Endothelial cell of umbilical vein (primary cell): ENCODE results near the gene ABI3BP. TPM values are rescaled to one million over a fixed set of nuclear protein-coding genes. Genes with fewer than 3 reads are reported as not detected.
"Not testable (repeated sequence)": the region's sequence is repeated elsewhere in the genome, so short reads cannot be mapped to it uniquely, and the experiment has no call there.

Experiments used
- BruUV-seq: library from RNA; stranded (reverse); fragments of 400-500 nt; replicated peaks from 2 replicates; lab custom pipeline; 2021; lab: Mats Ljungman, UMichigan
- CTCF ChIA-PET: fragments of 300-600, 350-600 bp; sonication (Branson Sonifier 250); formaldehyde crosslinking; loops from one replicate; lab custom pipeline; 2021; ENCODE audit warnings: antibody characterized with exemption, inconsistent platforms; lab: Charles Lee
- POLR2A ChIA-PET: fragments of 300-600, 350-600 bp; sonication (Branson Sonifier 250); formaldehyde crosslinking; loops from one replicate; lab custom pipeline; 2021; ENCODE audit warnings: antibody characterized with exemption, inconsistent platforms; lab: Charles Lee
- DNase-seq: peaks from one replicate; pipeline ENCODE4 v3.0.0-alpha.2; 2011; ENCODE audit warnings: low read depth, low spot score
- FAIRE-seq: peaks from 2 replicates; lab custom pipeline; 2011; peaks lifted over from hg19 to GRCh38; lab: Jason Lieb, UNC
- H2AFZ ChIP-seq: 2 replicates; pipeline ENCODE4 v1.6.0; 2012; ENCODE audit warnings: low read depth, low read length, control low read depth, inconsistent platforms
- H3K27ac ChIP-seq: 2 replicates; pipeline ENCODE4 v1.5.1; 2011; ENCODE audit warnings: low read depth, mild to moderate bottlenecking, control low read depth, low read length, moderate library complexity; ENCODE audit not compliant: insufficient read depth
- H3K27me3 ChIP-seq, 2 experiments: 2 replicates each; pipeline versions ENCODE4 v1.6.0 to v1.6.1; 2011; ENCODE audit warnings: low read length in 2 of 2, mixed read lengths in 1 of 2; ENCODE audit not compliant: control insufficient read depth in 2 of 2, insufficient read depth in 2 of 2
- H3K36me3 ChIP-seq, 2 experiments: 2 replicates in 1 of 2; 3 replicates in 1 of 2; pipeline ENCODE4 v1.5.1; 2011; ENCODE audit warnings: low read length in 2 of 2, mild to moderate bottlenecking in 1 of 2, moderate library complexity in 1 of 2; ENCODE audit not compliant: control insufficient read depth in 2 of 2, insufficient read depth in 2 of 2; ENCODE audit errors: extremely low read depth in 1 of 2
- H3K4me1 ChIP-seq: 3 replicates; pipeline ENCODE4 v1.5.1; 2011; ENCODE audit warnings: mild to moderate bottlenecking, low read length; ENCODE audit not compliant: control insufficient read depth, insufficient read depth; ENCODE audit errors: extremely low read depth
- H3K4me2 ChIP-seq: 2 replicates; pipeline ENCODE4 v1.6.1; 2011; ENCODE audit warnings: low read length, control low read depth, mixed read lengths; ENCODE audit not compliant: insufficient read depth
- H3K4me3 ChIP-seq, 3 experiments: fragments of 200-600 bp in 1 of 3; sonication (generic), shearing (Covaris generic) in 1 of 3; replicated peaks in 1 of 3; 2 replicates each; pipeline ENCODE4 v1.5.1; 2011 to 2016; ENCODE audit warnings: control low read depth in 3 of 3, low read length in 3 of 3, mild to moderate bottlenecking in 2 of 3, inconsistent platforms in 1 of 3, low read depth in 1 of 3, moderate library complexity in 1 of 3; ENCODE audit not compliant: insufficient read depth in 1 of 3
- H3K79me2 ChIP-seq: 2 replicates; pipeline ENCODE4 v1.6.0; 2012; ENCODE audit warnings: low read length, inconsistent platforms; ENCODE audit not compliant: control insufficient read depth, insufficient read depth
- H3K9ac ChIP-seq: replicated peaks from 2 replicates; pipeline ENCODE3; 2011; ENCODE audit warnings: low read length, control low read depth; ENCODE audit not compliant: insufficient read depth; ENCODE audit errors: extremely low read depth
- H3K9me1 ChIP-seq: replicated peaks from 3 replicates; pipeline ENCODE4 v1.6.0; 2011; ENCODE audit warnings: mild to moderate bottlenecking, low read length; ENCODE audit not compliant: control insufficient read depth, insufficient read depth; ENCODE audit errors: extremely low read depth
- H3K9me3 ChIP-seq: replicated peaks from 2 replicates; pipeline ENCODE4 v1.5.1; 2012; ENCODE audit warnings: low read length, inconsistent platforms; ENCODE audit not compliant: control insufficient read depth, insufficient read depth
- H4K20me1 ChIP-seq: replicated peaks from 2 replicates; pipeline ENCODE3; 2011; ENCODE audit warnings: mild to moderate bottlenecking, low read length; ENCODE audit not compliant: control insufficient read depth, insufficient read depth; ENCODE audit errors: extremely low read depth
- EZH2 ChIP-seq: IDR thresholded peaks from 2 replicates; pipeline ENCODE4 v1.6.1; 2012; ENCODE audit warnings: borderline replicate concordance, low read depth, mild to moderate bottlenecking, moderate library complexity, low read length, inconsistent platforms; ENCODE audit not compliant: severe bottlenecking
- FOS ChIP-seq: IDR thresholded peaks from 2 replicates; pipeline ENCODE4 v1.6.1; 2011; ENCODE audit warnings: mild to moderate bottlenecking, low read length, moderate library complexity, borderline replicate concordance; ENCODE audit not compliant: insufficient read depth
- GATA2 ChIP-seq: IDR thresholded peaks from 2 replicates; pipeline ENCODE4 v1.7.0; 2011; ENCODE audit warnings: low read depth, mild to moderate bottlenecking, moderate library complexity, mixed read lengths, low read length; ENCODE audit not compliant: insufficient read length, insufficient read depth
- JUN ChIP-seq: IDR thresholded peaks from 2 replicates; pipeline ENCODE4 v1.6.1; 2011; ENCODE audit warnings: borderline replicate concordance, low read depth; ENCODE audit not compliant: insufficient read length, insufficient read depth
- MYC ChIP-seq: IDR thresholded peaks from one replicate; pipeline ENCODE4 v1.6.1; 2011; ENCODE audit warnings: mild to moderate bottlenecking, low read depth, low read length
- POLR2AphosphoS5 ChIP-seq: IDR thresholded peaks from 2 replicates; pipeline ENCODE4 v1.6.1; 2012; ENCODE audit warnings: low read depth, mild to moderate bottlenecking, control low read depth, low read length, moderate library complexity; ENCODE audit not compliant: insufficient read depth
- dilution Hi-C: fragments of 300-500 bp; cut with MboI; formaldehyde crosslinking; loops from one replicate; pipeline ENCODE4 v1.15.0; 2019; ENCODE audit warnings: low sequenced_read_pairs; ENCODE audit not compliant: extremely low pct_ligation_motif_present
- intact Hi-C: fragments of 100-400 bp; cut with micrococcal nuclease; formaldehyde crosslinking; loops from one replicate; pipeline ENCODE4 v1.10.0; 2022
- polyA plus RNA-seq, 4 experiments: library from polyadenylated mRNA; depleted of rRNA in 3 of 4; stranded (reverse) in 3 of 4; unstranded in 1 of 4; fragments of >200 nt; gene quantifications; 2 replicates each; pipeline versions ENCODE4 v1.2.1 to v1.2.3, GENCODE V29; 2011 to 2012; ENCODE audit warnings: missing spikeins in 1 of 4
- total RNA-seq: library from RNA; stranded (reverse); gene quantifications from 2 replicates; pipeline ENCODE4 v1.2.3, GENCODE V29; 2021
- TF ChIP-seq, protein P1 (sequence below), 2 donors: IDR thresholded peaks; 1 replicate in 1 of 2; 2 replicates in 1 of 2; pipeline ENCODE4 v1.5.1; 2011; ENCODE audit warnings: low read length in 2 of 2, mild to moderate bottlenecking in 2 of 2, moderate library complexity in 2 of 2, control low read depth in 1 of 2, inconsistent platforms in 1 of 2, low read depth in 1 of 2; ENCODE audit not compliant: insufficient read depth in 1 of 2; ENCODE audit errors: extremely low read depth in 1 of 2
- TF ChIP-seq, protein P2 (sequence below): IDR thresholded peaks from 2 replicates; pipeline ENCODE4 v1.6.1; 2011; ENCODE audit not compliant: insufficient read depth, insufficient read length

Gene ABI3BP
- total and polyA plus RNA-seq, 2 donors (not counting 3 experiments of a cell fraction or from before 2014, with no cell fraction given): 78.1 to 106 TPM

DNA sequence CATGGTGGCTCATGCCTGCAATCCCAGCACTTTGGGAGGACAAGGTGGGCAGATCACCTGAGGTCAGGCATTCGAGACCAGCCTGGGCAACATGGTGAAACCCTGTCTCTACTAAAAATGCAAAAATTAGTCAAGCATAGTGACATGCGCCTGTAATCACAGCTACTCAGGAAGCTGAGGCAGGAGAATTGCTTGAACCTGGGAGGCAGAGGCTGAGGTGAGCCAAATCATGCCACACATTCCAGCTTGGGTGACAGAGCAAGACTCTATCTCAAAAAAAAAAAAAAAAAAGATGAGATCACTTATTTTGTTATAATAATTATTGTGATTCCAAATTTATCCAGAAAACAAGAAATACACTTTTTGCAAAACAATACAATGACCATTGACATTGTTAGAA is 47.1 kb downstream of the ABI3BP start:
- H3K36me3 ChIP-seq, POLR2A ChIA-PET, H2AFZ ChIP-seq, H3K27me3 ChIP-seq, FAIRE-seq, BruUV-seq, H3K9me1 ChIP-seq, dilution Hi-C loops, H3K79me2 ChIP-seq, intact Hi-C loops, DNase-seq, H3K4me2 ChIP-seq, H3K9me3 ChIP-seq, H3K4me3 ChIP-seq, H4K20me1 ChIP-seq, H3K4me1 ChIP-seq, H3K9ac ChIP-seq, H3K27ac ChIP-seq: not testable (repeated sequence)
- CTCF ChIA-PET: interaction anchor here (1.5 to 2.1 kb wide), 2 partner anchors 8 to 250 kb away, joined by 3 to 7 read pairs; no protein-coding TSS in a partner anchor

DNA sequence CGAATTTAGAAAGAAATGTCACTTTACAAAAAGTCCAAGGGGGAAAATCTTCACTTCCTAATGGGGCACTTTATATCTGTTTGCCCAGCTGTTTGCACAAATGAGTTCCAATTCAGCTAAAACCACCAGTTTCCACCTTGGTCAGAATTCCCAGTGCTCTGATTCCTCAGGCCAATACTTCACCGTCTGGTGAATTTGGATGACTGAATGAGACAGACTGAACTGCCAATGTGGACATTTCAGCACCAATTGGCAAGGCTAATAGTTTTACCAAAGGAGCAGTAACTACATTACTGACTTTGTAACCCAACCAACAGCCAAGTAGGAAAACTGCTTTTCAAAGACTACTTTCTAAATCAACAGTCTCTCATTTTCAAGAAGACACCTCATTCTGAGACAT is 51.8 kb downstream of the ABI3BP start:
- no peak overlapping the region for H2AFZ ChIP-seq
- H4K20me1 ChIP-seq: no peaks in the 10 kb centered on the region
- intact Hi-C loops (no loop called here), dilution Hi-C loops (no loop called here)
- H3K4me3 ChIP-seq: no peak overlapping the region
- ChIA-PET CTCF (no interaction called here), POLR2A (no interaction called here)
- no peak overlapping the region for H3K9ac ChIP-seq
- no peaks in the 10 kb centered on the region for H3K36me3 ChIP-seq
- no peaks in the 10 kb centered on the region for H3K79me2 ChIP-seq
- H3K9me3 ChIP-seq: no peaks in the 10 kb centered on the region
- no peak overlapping the region for H3K27ac ChIP-seq
- no peaks in the 10 kb centered on the region for H3K9me1 ChIP-seq
- FAIRE-seq (no peak), DNase-seq (no peak)
- no peaks in the 10 kb centered on the region for H3K27me3 ChIP-seq
- no TSS peak for BruUV-seq
- H3K4me2 ChIP-seq: no peak overlapping the region
- TF ChIP-seq, protein P1, sequence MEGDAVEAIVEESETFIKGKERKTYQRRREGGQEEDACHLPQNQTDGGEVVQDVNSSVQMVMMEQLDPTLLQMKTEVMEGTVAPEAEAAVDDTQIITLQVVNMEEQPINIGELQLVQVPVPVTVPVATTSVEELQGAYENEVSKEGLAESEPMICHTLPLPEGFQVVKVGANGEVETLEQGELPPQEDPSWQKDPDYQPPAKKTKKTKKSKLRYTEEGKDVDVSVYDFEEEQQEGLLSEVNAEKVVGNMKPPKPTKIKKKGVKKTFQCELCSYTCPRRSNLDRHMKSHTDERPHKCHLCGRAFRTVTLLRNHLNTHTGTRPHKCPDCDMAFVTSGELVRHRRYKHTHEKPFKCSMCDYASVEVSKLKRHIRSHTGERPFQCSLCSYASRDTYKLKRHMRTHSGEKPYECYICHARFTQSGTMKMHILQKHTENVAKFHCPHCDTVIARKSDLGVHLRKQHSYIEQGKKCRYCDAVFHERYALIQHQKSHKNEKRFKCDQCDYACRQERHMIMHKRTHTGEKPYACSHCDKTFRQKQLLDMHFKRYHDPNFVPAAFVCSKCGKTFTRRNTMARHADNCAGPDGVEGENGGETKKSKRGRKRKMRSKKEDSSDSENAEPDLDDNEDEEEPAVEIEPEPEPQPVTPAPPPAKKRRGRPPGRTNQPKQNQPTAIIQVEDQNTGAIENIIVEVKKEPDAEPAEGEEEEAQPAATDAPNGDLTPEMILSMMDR (IDR thresholded peaks at IDR 0.05; ENCODE audit: extremely low read depth in 1 of 2, insufficient read depth in 1 of 2, low read depth in 1 of 2, low read length in 2 of 2): no peak
- TF ChIP-seq POLR2AphosphoS5 (no peak), JUN (no peak), FOS (no peak), EZH2 (no peak), MYC (no peak), GATA2 (no peak)
- TF ChIP-seq, protein P2, sequence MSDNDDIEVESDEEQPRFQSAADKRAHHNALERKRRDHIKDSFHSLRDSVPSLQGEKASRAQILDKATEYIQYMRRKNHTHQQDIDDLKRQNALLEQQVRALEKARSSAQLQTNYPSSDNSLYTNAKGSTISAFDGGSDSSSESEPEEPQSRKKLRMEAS: no peak
- H3K4me1 ChIP-seq: no peaks in the 10 kb centered on the region
